ENCODE results near the gene SLC7A8. TPM values are rescaled to one million over a fixed set of nuclear protein-coding genes. Genes with fewer than 3 reads are reported as not detected.
A peak's percentile ranks its signal among the peaks of the same experiment; 100 is the strongest.

SLC7A8 gene
- total RNA-seq, 4 donors from 2014 or later: 45.2 to 67.7 (median 53.2) TPM

DNA sequence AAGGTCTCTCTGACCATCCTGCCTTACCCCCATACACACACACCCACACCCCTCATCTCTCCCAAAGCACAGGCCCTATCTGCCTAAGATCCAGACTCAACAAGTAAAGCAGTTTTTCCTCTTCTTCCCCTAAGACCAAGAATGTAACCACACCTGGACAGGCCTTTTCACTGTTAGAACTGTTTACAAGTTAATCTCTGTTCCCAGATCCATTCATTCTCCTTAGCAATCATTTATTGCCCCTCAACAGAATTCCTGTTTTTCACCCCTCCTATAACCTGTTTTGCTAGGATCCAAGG, 76.8 kb downstream of the SLC7A8 start:
- no peak overlapping the region for H3K27ac ChIP-seq
- no peak overlapping the region for H3K4me3 ChIP-seq
- no peaks in the 10 kb centered on the region for H3K4me1 ChIP-seq
- H3K9me3 ChIP-seq: no peaks in the 10 kb centered on the region
- peaks cover 17% of the 10 kb centered on the region for H3K27me3 ChIP-seq
- no peak for DNase-seq (ENCODE audit: low spot score in 2 of 2)
- H3K36me3 ChIP-seq: no peaks in the 10 kb centered on the region
- no peak for TF ChIP-seq POLR2A (IDR thresholded peaks at IDR 0.05)
- TF ChIP-seq POLR2AphosphoS5 (IDR thresholded peaks at IDR 0.05): no peak

DNA sequence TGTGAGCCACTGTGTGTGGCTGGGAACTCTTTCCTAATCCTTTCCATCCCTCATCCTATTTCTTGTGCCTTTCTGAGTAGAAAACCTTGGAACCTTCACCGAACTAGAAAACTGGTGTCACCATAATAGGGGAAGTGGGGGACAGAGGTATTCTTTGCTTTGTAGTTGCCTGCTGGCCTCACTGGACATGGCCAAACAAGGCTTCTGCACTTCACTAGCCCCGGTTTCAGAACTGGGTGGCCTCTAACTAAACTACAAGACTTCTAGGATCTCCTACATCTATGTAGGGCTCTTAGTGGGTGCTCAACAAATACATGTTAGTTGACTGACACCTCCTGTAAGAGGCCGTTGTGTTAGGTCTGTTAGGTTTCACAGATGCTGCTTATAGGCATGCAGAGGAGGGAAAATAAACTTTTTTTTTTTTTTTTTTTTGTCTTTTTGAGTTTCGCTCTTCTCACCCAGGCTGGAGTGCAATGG, 78.1 kb downstream of the SLC7A8 start:
- H3K9me3 ChIP-seq: no peaks in the 10 kb centered on the region
- no peaks in the 10 kb centered on the region for H3K36me3 ChIP-seq
- H3K27ac ChIP-seq: no peak overlapping the region
- H3K4me1 ChIP-seq: no peaks in the 10 kb centered on the region
- no peak for DNase-seq (ENCODE audit: low spot score in 2 of 2)
- peaks cover 4% of the 10 kb centered on the region for H3K27me3 ChIP-seq
- TF ChIP-seq POLR2AphosphoS5 (IDR thresholded peaks at IDR 0.05): no peak
- TF ChIP-seq POLR2A (IDR thresholded peaks at IDR 0.05): no peak
- TF ChIP-seq, protein P1, sequence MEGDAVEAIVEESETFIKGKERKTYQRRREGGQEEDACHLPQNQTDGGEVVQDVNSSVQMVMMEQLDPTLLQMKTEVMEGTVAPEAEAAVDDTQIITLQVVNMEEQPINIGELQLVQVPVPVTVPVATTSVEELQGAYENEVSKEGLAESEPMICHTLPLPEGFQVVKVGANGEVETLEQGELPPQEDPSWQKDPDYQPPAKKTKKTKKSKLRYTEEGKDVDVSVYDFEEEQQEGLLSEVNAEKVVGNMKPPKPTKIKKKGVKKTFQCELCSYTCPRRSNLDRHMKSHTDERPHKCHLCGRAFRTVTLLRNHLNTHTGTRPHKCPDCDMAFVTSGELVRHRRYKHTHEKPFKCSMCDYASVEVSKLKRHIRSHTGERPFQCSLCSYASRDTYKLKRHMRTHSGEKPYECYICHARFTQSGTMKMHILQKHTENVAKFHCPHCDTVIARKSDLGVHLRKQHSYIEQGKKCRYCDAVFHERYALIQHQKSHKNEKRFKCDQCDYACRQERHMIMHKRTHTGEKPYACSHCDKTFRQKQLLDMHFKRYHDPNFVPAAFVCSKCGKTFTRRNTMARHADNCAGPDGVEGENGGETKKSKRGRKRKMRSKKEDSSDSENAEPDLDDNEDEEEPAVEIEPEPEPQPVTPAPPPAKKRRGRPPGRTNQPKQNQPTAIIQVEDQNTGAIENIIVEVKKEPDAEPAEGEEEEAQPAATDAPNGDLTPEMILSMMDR (IDR thresholded peaks at IDR 0.05): no peak
- no peak for TF ChIP-seq EP300 (IDR thresholded peaks at IDR 0.05)
- no peak overlapping the region for H3K4me3 ChIP-seq
- 93% methylated on average over 4 of the region's 4 CpGs for WGBS

DNA sequence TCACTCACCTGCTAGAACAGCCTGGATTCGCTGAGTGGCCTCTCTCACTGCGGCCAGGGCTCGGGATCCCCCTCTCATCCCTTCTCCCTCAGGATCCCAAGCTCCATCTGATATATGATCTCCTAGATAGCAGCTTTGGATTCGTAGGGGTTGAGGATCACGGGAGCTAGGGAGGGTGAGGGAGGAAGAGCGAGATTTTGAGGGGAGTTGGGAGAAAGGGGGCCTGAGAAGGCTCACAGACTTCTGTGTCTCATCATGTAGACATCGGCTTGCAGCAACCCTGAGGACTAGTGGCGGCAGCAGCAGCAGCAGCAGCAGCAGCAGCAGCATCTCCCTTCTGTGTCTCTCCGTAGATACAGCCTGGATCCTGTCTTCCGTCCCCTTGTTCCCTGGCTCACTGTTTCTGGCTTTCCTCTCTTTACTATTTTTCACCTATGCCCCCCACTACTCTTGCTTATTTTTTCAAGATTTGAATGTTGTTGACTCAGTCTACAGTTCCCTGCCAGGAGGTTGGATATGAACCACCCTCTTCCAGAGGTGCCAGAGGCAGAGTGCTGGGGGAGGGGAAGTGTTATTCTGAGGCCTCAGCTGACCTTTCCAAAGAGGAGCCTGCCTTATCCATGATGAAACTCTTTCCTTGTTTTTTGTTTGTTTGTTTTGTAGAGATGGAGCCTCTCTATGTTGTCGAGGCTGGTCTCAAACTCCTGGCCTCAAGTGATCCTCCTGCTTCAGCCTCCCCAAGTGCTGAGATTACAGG, 78.7 kb downstream of the SLC7A8 start, which contains the start of gene CIROP:
CIROP (minus strand) TSS at position 399 of the 757 bp plus-strand sequence; CDS start at position 330, 69 bp downstream.
- peak in 1 of 2 donors; percentile 48 for DNase-seq (ENCODE audit: low spot score in 2 of 2)
- no peaks in the 10 kb centered on the region for H3K9me3 ChIP-seq
- no peaks in the 10 kb centered on the region for H3K36me3 ChIP-seq
- H3K4me1 ChIP-seq: no peaks in the 10 kb centered on the region
- no peak within 1 kb of the TSS for H3K4me3 ChIP-seq
- no peaks in the 10 kb centered on the region for H3K27me3 ChIP-seq
- WGBS: 68% methylated on average over 11 of the region's 11 CpGs
- TF ChIP-seq EP300 (IDR thresholded peaks at IDR 0.05) (no peak), POLR2AphosphoS5 (IDR thresholded peaks at IDR 0.05) (no peak), POLR2A (IDR thresholded peaks at IDR 0.05) (no peak)
- TF ChIP-seq, protein P1 (IDR thresholded peaks at IDR 0.05): no peak
- H3K27ac ChIP-seq: no peak within 1 kb of the TSS

DNA sequence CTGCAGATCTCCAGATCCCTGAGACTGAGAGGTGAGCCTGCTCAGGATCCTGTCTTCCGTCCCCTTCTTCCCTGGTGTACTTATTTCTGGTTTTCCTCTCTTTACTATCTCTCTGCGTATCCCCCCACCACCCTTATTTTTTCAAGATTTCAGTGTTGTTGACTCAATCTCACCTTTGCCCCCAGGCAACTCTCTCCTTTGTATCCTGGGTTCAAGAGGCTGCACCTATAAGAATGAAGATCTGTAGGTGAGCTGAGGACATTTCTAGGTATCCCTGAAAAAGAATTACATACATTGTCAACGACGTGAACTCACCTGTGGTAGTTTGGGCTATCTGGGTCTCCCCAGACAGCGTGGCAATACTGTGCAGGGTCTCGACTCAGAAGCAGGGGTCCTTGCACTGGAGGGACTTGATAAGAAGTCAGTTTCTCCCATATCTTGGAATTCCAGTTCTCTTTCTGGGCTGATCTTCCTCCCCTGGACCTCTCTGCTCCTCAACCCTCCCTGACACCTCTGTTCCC, 79.3 kb downstream of the SLC7A8 start:
- WGBS: 92% methylated on average over 6 of the region's 6 CpGs
- no peaks in the 10 kb centered on the region for H3K36me3 ChIP-seq
- DNase-seq (ENCODE audit: low spot score in 2 of 2): no peak
- no peaks in the 10 kb centered on the region for H3K4me1 ChIP-seq
- no peaks in the 10 kb centered on the region for H3K9me3 ChIP-seq
- no peak overlapping the region for H3K4me3 ChIP-seq
- TF ChIP-seq POLR2AphosphoS5 (IDR thresholded peaks at IDR 0.05) (no peak), POLR2A (IDR thresholded peaks at IDR 0.05) (no peak)
- no peak overlapping the region for H3K27ac ChIP-seq
- no peaks in the 10 kb centered on the region for H3K27me3 ChIP-seq

DNA sequence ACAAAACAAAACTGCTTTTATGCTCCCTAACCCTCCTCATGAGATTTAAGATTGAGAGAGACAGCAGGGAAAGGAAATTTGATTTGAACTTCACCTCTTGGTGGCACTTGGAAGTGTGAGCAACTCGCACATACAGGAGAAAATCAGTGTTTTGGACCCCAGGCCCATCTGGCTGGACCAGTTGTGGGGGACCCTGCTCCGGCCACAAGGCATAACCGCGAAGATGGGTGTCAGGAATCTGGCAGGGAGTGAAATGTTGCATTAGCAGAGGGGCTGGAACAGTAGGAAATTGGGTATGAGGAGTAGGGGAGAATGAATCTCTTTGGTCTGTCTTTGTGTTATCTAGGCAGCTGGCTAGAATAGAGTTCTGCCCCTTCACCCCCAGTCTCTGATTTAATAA, 79.9 kb downstream of the SLC7A8 start:
- H3K4me1 ChIP-seq: no peaks in the 10 kb centered on the region
- no peaks in the 10 kb centered on the region for H3K27me3 ChIP-seq
- H3K9me3 ChIP-seq: no peaks in the 10 kb centered on the region
- TF ChIP-seq, protein P1 (IDR thresholded peaks at IDR 0.05): no peak
- no peak for TF ChIP-seq POLR2A (IDR thresholded peaks at IDR 0.05)
- no peak for TF ChIP-seq EP300 (IDR thresholded peaks at IDR 0.05)
- TF ChIP-seq POLR2AphosphoS5 (IDR thresholded peaks at IDR 0.05): no peak
- peaks cover 3% of the 10 kb centered on the region for H3K36me3 ChIP-seq
- peak in 1 of 2 donors; percentile 44 for DNase-seq (ENCODE audit: low spot score in 2 of 2)
- no peak overlapping the region for H3K27ac ChIP-seq
- no peak overlapping the region for H3K4me3 ChIP-seq
- 92% methylated on average over 4 of the region's 4 CpGs for WGBS

DNA sequence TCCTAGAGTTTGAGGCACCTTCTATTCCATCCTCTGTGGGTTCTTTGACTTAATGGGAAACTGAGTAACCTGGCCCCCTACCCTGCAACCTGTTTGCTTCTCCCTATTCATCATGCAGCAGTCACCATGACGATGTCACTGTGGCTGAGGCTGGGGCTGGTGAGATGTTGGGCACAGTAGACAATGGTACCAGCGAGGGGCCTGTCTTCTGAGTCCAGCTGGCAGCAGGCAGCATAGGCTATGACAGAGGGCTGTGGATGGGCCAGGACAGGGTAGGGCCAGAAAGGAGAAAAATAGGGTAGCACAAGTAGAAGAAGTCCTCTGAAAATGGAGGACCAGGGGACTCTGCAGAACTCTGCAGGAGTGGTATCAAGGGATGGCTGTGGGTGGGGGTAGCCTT, 80.7 kb downstream of the SLC7A8 start:
- Histone ChIP-seq H3K27ac (no peak overlapping the region), H3K9me3 (no peaks in the 10 kb centered on the region), H3K27me3 (no peaks in the 10 kb centered on the region), H3K36me3 (peaks cover 10% of the 10 kb centered on the region), H3K4me3 (no peak overlapping the region), H3K4me1 (no peaks in the 10 kb centered on the region)
- TF ChIP-seq, protein P1 (IDR thresholded peaks at IDR 0.05): no peak
- TF ChIP-seq POLR2AphosphoS5 (IDR thresholded peaks at IDR 0.05) (no peak), EP300 (IDR thresholded peaks at IDR 0.05) (no peak), POLR2A (IDR thresholded peaks at IDR 0.05) (no peak)
- peak in 1 of 2 donors; percentile 69 for DNase-seq (ENCODE audit: low spot score in 2 of 2)
- 93% methylated on average over 2 of the region's 2 CpGs for WGBS

Data from suprapubic skin (tissue), 4 donors.